GM06990 (cell line): Measurements from ENCODE around the gene FUT7.

ENCODE experiments used
- DNase-seq: peaks from one replicate; pipeline ENCODE4 v3.0.0-alpha.2; 2011; ENCODE audit not compliant: insufficient read length; ENCODE audit errors: extremely low read depth
- H3K27me3 ChIP-seq: replicated peaks from 2 replicates; pipeline ENCODE4 v1.6.0; 2011; ENCODE audit warnings: low read length; ENCODE audit not compliant: control insufficient read depth, insufficient read depth
- H3K36me3 ChIP-seq: 2 replicates; pipeline ENCODE4 v1.5.1; 2011; ENCODE audit warnings: low read length; ENCODE audit not compliant: control insufficient read depth, insufficient read depth
- H3K4me3 ChIP-seq: replicated peaks from 2 replicates; pipeline ENCODE4 v1.5.1; 2011; ENCODE audit warnings: low read depth, mild to moderate bottlenecking, control low read depth, low read length
- TF ChIP-seq, protein P1 (sequence below): IDR thresholded peaks from 2 replicates; pipeline ENCODE4 v1.5.1; 2011; ENCODE audit warnings: low read length, control low read depth, mild to moderate bottlenecking, inconsistent platforms; ENCODE audit not compliant: insufficient read depth, poor library complexity, severe bottlenecking

The FUT7 gene

DNA sequence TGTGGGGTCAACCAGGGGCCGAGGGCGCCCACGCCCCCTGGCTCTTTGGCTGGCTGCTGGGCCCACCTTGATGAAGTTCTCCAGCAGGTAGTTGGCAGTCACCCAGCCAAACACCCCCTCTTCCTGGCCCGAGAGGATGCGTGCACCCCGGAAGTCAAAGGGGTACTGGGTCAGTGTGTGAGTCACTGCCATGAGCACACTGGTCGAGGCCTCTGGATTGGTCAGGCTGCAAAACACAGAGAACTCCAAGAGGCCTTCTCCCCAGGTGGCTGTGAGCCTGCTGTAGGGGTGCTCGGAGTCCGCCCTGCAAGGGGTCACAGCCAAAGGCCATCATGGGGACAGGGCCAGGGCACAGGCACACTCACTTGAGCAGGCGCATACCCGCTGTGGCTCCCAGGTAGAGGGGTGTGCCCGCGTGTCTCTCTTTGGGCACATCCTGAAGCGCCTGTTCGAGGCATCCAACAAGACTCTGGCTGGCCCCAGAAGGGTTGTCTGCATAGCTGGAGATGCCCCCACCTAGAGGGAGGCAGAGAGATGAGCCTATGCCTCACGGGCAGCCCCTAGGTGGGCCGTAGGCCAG is 19.3 kb upstream of the FUT7 start:
- Histone ChIP-seq H3K36me3 (no peaks in the 10 kb centered on the region), H3K27me3 (peaks cover 3% of the 10 kb centered on the region), H3K4me3 (no peak overlapping the region)
- DNase-seq, result no peak
- TF ChIP-seq, protein P1, sequence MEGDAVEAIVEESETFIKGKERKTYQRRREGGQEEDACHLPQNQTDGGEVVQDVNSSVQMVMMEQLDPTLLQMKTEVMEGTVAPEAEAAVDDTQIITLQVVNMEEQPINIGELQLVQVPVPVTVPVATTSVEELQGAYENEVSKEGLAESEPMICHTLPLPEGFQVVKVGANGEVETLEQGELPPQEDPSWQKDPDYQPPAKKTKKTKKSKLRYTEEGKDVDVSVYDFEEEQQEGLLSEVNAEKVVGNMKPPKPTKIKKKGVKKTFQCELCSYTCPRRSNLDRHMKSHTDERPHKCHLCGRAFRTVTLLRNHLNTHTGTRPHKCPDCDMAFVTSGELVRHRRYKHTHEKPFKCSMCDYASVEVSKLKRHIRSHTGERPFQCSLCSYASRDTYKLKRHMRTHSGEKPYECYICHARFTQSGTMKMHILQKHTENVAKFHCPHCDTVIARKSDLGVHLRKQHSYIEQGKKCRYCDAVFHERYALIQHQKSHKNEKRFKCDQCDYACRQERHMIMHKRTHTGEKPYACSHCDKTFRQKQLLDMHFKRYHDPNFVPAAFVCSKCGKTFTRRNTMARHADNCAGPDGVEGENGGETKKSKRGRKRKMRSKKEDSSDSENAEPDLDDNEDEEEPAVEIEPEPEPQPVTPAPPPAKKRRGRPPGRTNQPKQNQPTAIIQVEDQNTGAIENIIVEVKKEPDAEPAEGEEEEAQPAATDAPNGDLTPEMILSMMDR, result no peak

DNA sequence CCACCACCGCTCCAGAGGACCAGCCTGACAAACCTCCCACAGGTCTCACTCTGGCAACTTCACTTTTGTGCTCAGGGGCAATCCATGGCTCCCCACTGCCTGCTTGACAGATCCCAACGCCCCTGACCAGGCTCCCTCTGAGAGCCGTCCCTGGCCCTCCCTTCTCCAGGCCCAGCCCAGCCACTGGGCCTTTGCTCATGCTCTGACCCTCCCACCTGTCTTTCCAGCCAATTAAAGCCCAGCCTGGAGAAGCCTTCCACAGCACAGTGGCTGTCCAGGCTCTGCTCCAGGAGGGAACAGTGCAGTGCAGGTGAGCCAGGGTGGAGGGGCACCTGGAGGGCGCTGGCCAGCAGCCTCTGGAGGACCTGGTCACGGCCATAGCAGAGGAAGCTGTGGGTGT is 18.7 kb upstream of the FUT7 start:
- no peak overlapping the region for H3K4me3 ChIP-seq

DNA sequence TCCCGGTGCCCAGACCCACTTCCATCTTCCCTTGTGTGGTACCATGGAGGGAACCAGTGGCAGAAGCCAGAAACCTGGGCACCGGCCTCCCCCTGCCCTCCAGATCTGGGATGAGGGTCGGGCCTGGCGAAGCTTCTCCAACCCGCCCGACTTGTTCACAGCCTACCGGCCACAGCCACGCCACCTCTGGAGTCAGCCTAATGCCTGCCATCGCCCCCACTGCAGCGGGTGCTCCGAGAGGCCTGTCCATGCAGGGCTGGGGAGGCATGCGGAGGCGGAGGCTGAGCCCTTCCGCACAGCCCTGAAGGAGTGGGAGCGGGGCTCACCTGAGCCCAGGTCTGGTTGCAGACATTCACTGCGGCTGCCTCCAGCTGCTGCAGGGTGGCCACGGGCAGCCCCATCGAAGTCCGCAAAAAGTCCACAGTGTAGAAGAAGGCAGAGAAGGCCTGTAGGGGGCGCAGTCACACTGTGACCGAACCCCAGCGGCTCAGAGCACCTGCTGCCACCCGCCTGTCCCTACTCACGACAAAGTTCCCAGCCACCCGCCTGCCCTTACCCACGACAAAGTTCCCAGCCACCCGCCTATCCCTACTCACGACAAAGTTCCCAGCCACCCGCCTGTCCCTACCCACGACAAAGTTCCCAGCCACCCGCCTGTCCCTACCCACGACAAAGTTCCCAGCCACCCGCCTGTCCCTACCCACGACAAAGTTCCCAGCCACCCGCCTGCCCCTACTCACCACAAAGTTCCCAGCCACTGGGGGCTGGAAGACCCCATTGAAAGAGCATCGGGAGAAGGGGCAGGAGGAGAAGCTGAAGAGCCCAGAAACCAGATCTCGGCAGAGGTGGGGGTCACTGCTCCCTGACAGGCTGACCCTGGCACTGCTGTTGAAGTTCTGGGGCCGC is 17.9 kb upstream of the FUT7 start:
- no peak for DNase-seq
- Histone ChIP-seq H3K4me3 (no peak overlapping the region), H3K36me3 (no peaks in the 10 kb centered on the region), H3K27me3 (peaks cover 3% of the 10 kb centered on the region)
- TF ChIP-seq, protein P1, result peak; percentile 72

More for the DNA sequence above, 18.7 kb upstream of the FUT7 start:
- TF ChIP-seq, protein P1, result no peak
- no peaks in the 10 kb centered on the region for H3K36me3 ChIP-seq
- no peak for DNase-seq
- peaks cover 3% of the 10 kb centered on the region for H3K27me3 ChIP-seq

DNA sequence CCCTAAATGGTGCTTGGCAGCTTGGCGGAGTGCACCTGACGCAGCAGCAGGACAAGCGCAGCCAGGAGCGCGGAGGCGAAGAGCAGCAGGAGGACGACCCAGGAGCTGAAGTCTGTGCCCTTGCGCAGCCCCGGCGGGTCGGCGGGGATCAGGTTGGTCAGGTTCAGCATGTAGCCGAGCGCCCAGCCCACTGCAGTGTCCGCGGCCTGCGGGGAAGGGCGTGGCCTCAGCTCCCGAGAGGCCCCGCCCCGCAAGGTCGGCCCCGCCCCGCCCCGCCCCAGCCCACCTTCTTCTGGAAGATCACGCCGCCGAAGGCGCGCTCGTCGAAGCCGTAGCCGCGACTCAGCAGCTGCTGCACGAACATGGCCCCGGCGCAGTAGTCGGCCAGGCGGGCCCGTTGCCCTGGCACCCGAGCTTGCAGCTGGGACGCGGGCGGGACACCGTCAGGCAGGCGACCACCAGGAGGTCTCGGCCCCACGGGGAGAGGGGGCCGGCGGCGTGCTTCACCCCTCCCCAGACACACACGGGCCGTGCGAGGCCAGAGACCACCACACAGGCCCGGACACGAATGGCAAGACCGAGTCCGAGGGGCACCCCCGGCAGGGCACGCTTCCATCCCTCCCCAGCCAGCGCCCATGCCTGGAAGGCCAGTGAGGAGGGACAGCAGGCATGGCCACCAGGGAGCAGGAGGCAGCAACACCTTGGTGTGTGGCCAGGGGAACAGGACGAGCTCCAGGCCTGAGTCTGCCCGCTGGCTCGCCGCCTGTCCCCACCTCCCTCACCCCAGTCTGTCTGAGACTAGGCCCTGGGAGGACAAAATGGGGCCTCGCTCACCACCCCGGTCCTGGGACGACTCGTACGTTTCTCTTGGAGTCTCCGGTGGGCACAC is 17.0 kb upstream of the FUT7 start:
- TF ChIP-seq, protein P1, result no peak
- peaks cover 3% of the 10 kb centered on the region for H3K27me3 ChIP-seq
- H3K36me3 ChIP-seq, result no peaks in the 10 kb centered on the region
- H3K4me3 ChIP-seq, result no peak overlapping the region
- no peak for DNase-seq

DNA sequence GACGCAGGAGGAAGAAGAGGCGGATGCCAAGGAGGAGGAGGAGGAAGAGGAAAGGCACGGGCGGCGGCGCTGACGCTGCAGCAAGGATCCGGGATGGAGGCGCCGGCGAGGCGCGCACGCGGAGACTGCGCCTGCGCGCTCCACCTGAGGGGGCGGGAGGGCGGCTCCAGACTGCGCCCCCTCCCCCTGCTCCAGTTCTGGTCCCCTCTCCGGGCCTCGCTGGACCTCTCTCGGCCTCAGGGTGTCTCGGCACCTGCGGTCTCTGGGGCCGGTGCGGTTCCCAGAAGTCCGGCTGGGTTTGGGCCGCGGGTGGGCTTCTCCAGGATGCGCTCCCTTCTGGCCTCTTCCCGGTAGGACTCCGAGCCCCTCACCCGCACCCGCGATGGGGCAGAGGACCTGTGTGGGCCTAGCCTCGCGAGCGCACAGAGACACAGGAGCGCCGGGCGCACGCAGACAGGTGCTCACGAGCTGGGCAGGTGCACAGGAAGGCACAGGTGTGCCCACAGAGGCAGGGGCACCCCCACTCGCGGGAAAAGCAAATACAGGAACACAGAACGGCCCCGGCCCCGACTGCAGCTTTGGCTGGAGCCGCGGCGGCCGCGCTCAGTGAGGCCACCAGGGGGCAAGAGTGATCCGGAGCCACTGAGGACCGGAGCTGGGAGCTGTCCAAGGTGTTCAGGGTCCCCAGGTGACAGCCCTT is 14.3 kb upstream of the FUT7 start, which contains the start of gene NPDC1:
Gene NPDC1, minus strand, starts transcription at position 90 of the 700 bp plus-strand sequence. CDS start 188 bp downstream, outside the sequence.
- TF ChIP-seq, protein P1, result peak; percentile 94
- DNase-seq, result peak; percentile 72

More for the DNA sequence above, 14.3 kb upstream of the FUT7 start, which contains the start of gene NPDC1:
- H3K4me3 ChIP-seq, result peak within 1 kb of the TSS; percentile 22
- H3K27me3 ChIP-seq, result no peaks in the 10 kb centered on the region; the same call in 1 of the 2 replicates
- no peaks in the 10 kb centered on the region for H3K36me3 ChIP-seq
